Endothelial cell of umbilical vein (primary cell): ENCODE data around the gene ITSN2. TPM values are rescaled to one million over a fixed set of nuclear protein-coding genes. Genes with fewer than 3 reads are reported as not detected.
A peak's percentile ranks its signal among the peaks of the same experiment; 100 is the strongest.

Source experiments
- BruUV-seq: library from RNA; stranded (reverse); fragments of 400-500 nt; replicated peaks from 2 replicates; lab custom pipeline; 2021; lab: Mats Ljungman, UMichigan
- CTCF ChIA-PET: fragments of 300-600, 350-600 bp; sonication (Branson Sonifier 250); formaldehyde crosslinking; loops from one replicate; lab custom pipeline; 2021; ENCODE audit warnings: antibody characterized with exemption, inconsistent platforms; lab: Charles Lee
- POLR2A ChIA-PET: fragments of 300-600, 350-600 bp; sonication (Branson Sonifier 250); formaldehyde crosslinking; loops from one replicate; lab custom pipeline; 2021; ENCODE audit warnings: antibody characterized with exemption, inconsistent platforms; lab: Charles Lee
- DNase-seq: peaks from one replicate; pipeline ENCODE4 v3.0.0-alpha.2; 2011; ENCODE audit warnings: low read depth, low spot score
- FAIRE-seq: peaks from 2 replicates; lab custom pipeline; 2011; peaks lifted over from hg19 to GRCh38; lab: Jason Lieb, UNC
- H2AFZ ChIP-seq: 2 replicates; pipeline ENCODE4 v1.6.0; 2012; ENCODE audit warnings: low read depth, low read length, control low read depth, inconsistent platforms
- H3K27ac ChIP-seq: 2 replicates; pipeline ENCODE4 v1.5.1; 2011; ENCODE audit warnings: low read depth, mild to moderate bottlenecking, control low read depth, low read length, moderate library complexity; ENCODE audit not compliant: insufficient read depth
- H3K27me3 ChIP-seq, 2 experiments: 2 replicates each; pipeline versions ENCODE4 v1.6.0 to v1.6.1; 2011; ENCODE audit warnings: low read length in 2 of 2, mixed read lengths in 1 of 2; ENCODE audit not compliant: control insufficient read depth in 2 of 2, insufficient read depth in 2 of 2
- H3K36me3 ChIP-seq, 2 experiments: 2 replicates in 1 of 2; 3 replicates in 1 of 2; pipeline ENCODE4 v1.5.1; 2011; ENCODE audit warnings: low read length in 2 of 2, mild to moderate bottlenecking in 1 of 2, moderate library complexity in 1 of 2; ENCODE audit not compliant: control insufficient read depth in 2 of 2, insufficient read depth in 2 of 2; ENCODE audit errors: extremely low read depth in 1 of 2
- H3K4me1 ChIP-seq: 3 replicates; pipeline ENCODE4 v1.5.1; 2011; ENCODE audit warnings: mild to moderate bottlenecking, low read length; ENCODE audit not compliant: control insufficient read depth, insufficient read depth; ENCODE audit errors: extremely low read depth
- H3K4me2 ChIP-seq: 2 replicates; pipeline ENCODE4 v1.6.1; 2011; ENCODE audit warnings: low read length, control low read depth, mixed read lengths; ENCODE audit not compliant: insufficient read depth
- H3K4me3 ChIP-seq, 3 experiments: fragments of 200-600 bp in 1 of 3; sonication (generic), shearing (Covaris generic) in 1 of 3; replicated peaks in 1 of 3; 2 replicates each; pipeline ENCODE4 v1.5.1; 2011 to 2016; ENCODE audit warnings: control low read depth in 3 of 3, low read length in 3 of 3, mild to moderate bottlenecking in 2 of 3, inconsistent platforms in 1 of 3, low read depth in 1 of 3, moderate library complexity in 1 of 3; ENCODE audit not compliant: insufficient read depth in 1 of 3
- H3K79me2 ChIP-seq: 2 replicates; pipeline ENCODE4 v1.6.0; 2012; ENCODE audit warnings: low read length, inconsistent platforms; ENCODE audit not compliant: control insufficient read depth, insufficient read depth
- H3K9ac ChIP-seq: replicated peaks from 2 replicates; pipeline ENCODE3; 2011; ENCODE audit warnings: low read length, control low read depth; ENCODE audit not compliant: insufficient read depth; ENCODE audit errors: extremely low read depth
- H3K9me1 ChIP-seq: replicated peaks from 3 replicates; pipeline ENCODE4 v1.6.0; 2011; ENCODE audit warnings: mild to moderate bottlenecking, low read length; ENCODE audit not compliant: control insufficient read depth, insufficient read depth; ENCODE audit errors: extremely low read depth
- H3K9me3 ChIP-seq: replicated peaks from 2 replicates; pipeline ENCODE4 v1.5.1; 2012; ENCODE audit warnings: low read length, inconsistent platforms; ENCODE audit not compliant: control insufficient read depth, insufficient read depth
- H4K20me1 ChIP-seq: replicated peaks from 2 replicates; pipeline ENCODE3; 2011; ENCODE audit warnings: mild to moderate bottlenecking, low read length; ENCODE audit not compliant: control insufficient read depth, insufficient read depth; ENCODE audit errors: extremely low read depth
- CTCF ChIP-seq, 2 donors: IDR thresholded peaks; 1 replicate in 1 of 2; 2 replicates in 1 of 2; pipeline ENCODE4 v1.5.1; 2011; ENCODE audit warnings: low read length in 2 of 2, mild to moderate bottlenecking in 2 of 2, moderate library complexity in 2 of 2, control low read depth in 1 of 2, inconsistent platforms in 1 of 2, low read depth in 1 of 2; ENCODE audit not compliant: insufficient read depth in 1 of 2; ENCODE audit errors: extremely low read depth in 1 of 2
- FOS ChIP-seq: IDR thresholded peaks from 2 replicates; pipeline ENCODE4 v1.6.1; 2011; ENCODE audit warnings: mild to moderate bottlenecking, low read length, moderate library complexity, borderline replicate concordance; ENCODE audit not compliant: insufficient read depth
- GATA2 ChIP-seq: IDR thresholded peaks from 2 replicates; pipeline ENCODE4 v1.7.0; 2011; ENCODE audit warnings: low read depth, mild to moderate bottlenecking, moderate library complexity, mixed read lengths, low read length; ENCODE audit not compliant: insufficient read length, insufficient read depth
- JUN ChIP-seq: IDR thresholded peaks from 2 replicates; pipeline ENCODE4 v1.6.1; 2011; ENCODE audit warnings: borderline replicate concordance, low read depth; ENCODE audit not compliant: insufficient read length, insufficient read depth
- MYC ChIP-seq: IDR thresholded peaks from one replicate; pipeline ENCODE4 v1.6.1; 2011; ENCODE audit warnings: mild to moderate bottlenecking, low read depth, low read length
- POLR2A ChIP-seq: IDR thresholded peaks from 2 replicates; pipeline ENCODE4 v1.6.1; 2012; ENCODE audit warnings: low read depth, mild to moderate bottlenecking, control low read depth, low read length
- dilution Hi-C: fragments of 300-500 bp; cut with MboI; formaldehyde crosslinking; loops from one replicate; pipeline ENCODE4 v1.15.0; 2019; ENCODE audit warnings: low sequenced_read_pairs; ENCODE audit not compliant: extremely low pct_ligation_motif_present
- intact Hi-C: fragments of 100-400 bp; cut with micrococcal nuclease; formaldehyde crosslinking; loops from one replicate; pipeline ENCODE4 v1.10.0; 2022
- polyA plus RNA-seq, 4 experiments: library from polyadenylated mRNA; depleted of rRNA in 3 of 4; stranded (reverse) in 3 of 4; unstranded in 1 of 4; fragments of >200 nt; gene quantifications; 2 replicates each; pipeline versions ENCODE4 v1.2.1 to v1.2.3, GENCODE V29; 2011 to 2012; ENCODE audit warnings: missing spikeins in 1 of 4
- total RNA-seq: library from RNA; stranded (reverse); gene quantifications from 2 replicates; pipeline ENCODE4 v1.2.3, GENCODE V29; 2021

The ITSN2 gene
- total and polyA plus RNA-seq, 2 donors (not counting 3 experiments of a cell fraction or from before 2014, with no cell fraction given), result 30.5 to 56.8 TPM

GRCh38 chr2:24272161-24272802 lies 88.1 kb downstream of the ITSN2 start:
- H3K4me1 ChIP-seq, result peaks cover 18% of the 10 kb centered on the region
- no peaks in the 10 kb centered on the region for H3K9me3 ChIP-seq
- peak overlapping the region; percentile 59 for H3K4me2 ChIP-seq
- no peak overlapping the region for H3K4me3 ChIP-seq
- H3K9ac ChIP-seq, result no peak overlapping the region
- intact Hi-C loops, result no loop called here
- no peaks in the 10 kb centered on the region for H3K27me3 ChIP-seq
- H3K9me1 ChIP-seq, result no peaks in the 10 kb centered on the region
- dilution Hi-C loops, result no loop called here
- no peaks in the 10 kb centered on the region for H3K79me2 ChIP-seq
- peaks cover 4 to 7% of the 10 kb centered on the region in 2 experiments for H3K36me3 ChIP-seq
- DNase-seq (peak; percentile 49), FAIRE-seq (peak; percentile 78)
- no peak overlapping the region for H2AFZ ChIP-seq
- no peaks in the 10 kb centered on the region for H4K20me1 ChIP-seq
- ChIA-PET POLR2A (interaction anchor here (0.7 kb wide), 1 partner anchor 137 kb away, joined by 8 read pairs; no protein-coding TSS in a partner anchor), CTCF (interaction anchor here (1.8 kb wide), 1 partner anchor 11 kb away, joined by 6 read pairs; no protein-coding TSS in a partner anchor)
- no TSS peak for BruUV-seq
- TF ChIP-seq CTCF (IDR thresholded peaks at IDR 0.05; ENCODE audit: extremely low read depth in 1 of 2, insufficient read depth in 1 of 2, low read depth in 1 of 2, low read length in 2 of 2) (no peak), JUN (peak; percentile 9), GATA2 (peak; percentile 33), MYC (no peak), POLR2A (no peak), FOS (peak; percentile 28)
- peak overlapping the region; percentile 53 for H3K27ac ChIP-seq
